DND-41 (cell line): ENCODE results near the gene WNT2.

Experiments used
- ATAC-seq: fragments of 200-7000 bp; cut with Tn5 transposase; 3 replicates; pipeline ENCODE4 v1.9.1; 2021; ENCODE audit warnings: low read depth; ENCODE audit not compliant: insufficient read depth
- DNase-seq: peaks from one replicate; pipeline ENCODE4 v3.0.0-alpha.2; 2020
- H2AFZ ChIP-seq: 2 replicates; pipeline ENCODE4 v1.6.0; 2012; ENCODE audit warnings: low read depth, low read length
- H3K27ac ChIP-seq: 2 replicates; pipeline ENCODE4 v1.5.1; 2012; ENCODE audit warnings: low read length, inconsistent platforms
- H3K27me3 ChIP-seq: fragments of 200-600 bp; sonication (generic); 2 replicates; pipeline ENCODE4 v1.6.0; 2012; ENCODE audit warnings: low read length, mild to moderate bottlenecking, inconsistent platforms; ENCODE audit not compliant: insufficient read depth, poor library complexity
- H3K36me3 ChIP-seq: 2 replicates; pipeline ENCODE4 v1.5.1; 2012; ENCODE audit warnings: low read length, inconsistent platforms; ENCODE audit not compliant: insufficient read depth
- H3K4me1 ChIP-seq: 2 replicates; pipeline ENCODE4 v1.5.1; 2012; ENCODE audit warnings: mild to moderate bottlenecking, low read length; ENCODE audit not compliant: insufficient read depth
- H3K4me2 ChIP-seq: 2 replicates; pipeline ENCODE4 v1.6.0; 2012; ENCODE audit warnings: mild to moderate bottlenecking, moderate library complexity, low read length, inconsistent platforms; ENCODE audit not compliant: insufficient read depth
- H3K4me3 ChIP-seq, 2 experiments: fragments of 200-600 bp in 1 of 2; shearing (Covaris generic) in 1 of 2; 2 replicates each; pipeline ENCODE4 v1.5.1; 2012 to 2016; ENCODE audit warnings: inconsistent platforms in 2 of 2, low read length in 2 of 2, mild to moderate bottlenecking in 2 of 2, low read depth in 1 of 2, moderate library complexity in 1 of 2
- H3K79me2 ChIP-seq: 2 replicates; pipeline ENCODE4 v1.6.0; 2012; ENCODE audit warnings: low read length, inconsistent platforms; ENCODE audit not compliant: insufficient read depth
- H3K9ac ChIP-seq: 2 replicates; pipeline ENCODE4 v1.6.0; 2012; ENCODE audit warnings: low read depth, mild to moderate bottlenecking, inconsistent platforms, low read length, moderate library complexity
- H3K9me3 ChIP-seq: 2 replicates; pipeline ENCODE4 v1.5.1; 2012; ENCODE audit warnings: low read length, moderate library complexity, mild to moderate bottlenecking, inconsistent platforms; ENCODE audit not compliant: insufficient read depth, severe bottlenecking
- H4K20me1 ChIP-seq: 2 replicates; pipeline ENCODE4 v1.6.0; 2012; ENCODE audit warnings: low read length; ENCODE audit not compliant: insufficient read depth
- EZH2 ChIP-seq: IDR thresholded peaks from 3 replicates; pipeline ENCODE4 v1.6.1; 2012; ENCODE audit warnings: borderline replicate concordance, low read depth, mild to moderate bottlenecking, moderate library complexity, low read length, inconsistent platforms; ENCODE audit not compliant: severe bottlenecking
- TF ChIP-seq, protein P1 (sequence below): IDR thresholded peaks from 2 replicates; pipeline ENCODE4 v1.5.1; 2012; ENCODE audit warnings: borderline replicate concordance, low read length, moderate library complexity, mild to moderate bottlenecking; ENCODE audit not compliant: poor library complexity, severe bottlenecking; ENCODE audit errors: extremely low read depth

WNT2 gene

DNA sequence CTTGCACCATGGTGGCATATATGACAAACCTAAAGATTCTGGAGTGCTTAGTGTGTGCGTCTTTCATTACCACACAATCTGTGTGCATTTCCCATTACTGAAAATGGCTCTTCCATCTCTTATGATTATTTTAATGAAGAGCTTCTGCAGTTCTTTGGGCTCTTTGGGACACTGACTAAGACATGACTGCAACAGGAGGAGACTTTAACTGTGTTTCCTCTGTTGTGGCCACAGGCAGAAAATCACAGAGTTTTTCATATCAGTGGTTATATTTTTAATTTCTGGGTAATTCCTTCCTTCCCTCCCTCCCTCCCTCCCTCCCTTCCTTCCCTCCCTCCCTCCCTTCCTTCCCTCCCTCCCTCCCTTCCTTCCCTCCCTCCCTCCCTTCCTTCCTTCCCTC, 58.1 kb downstream of the WNT2 start:
- Histone ChIP-seq H3K4me3 (no peak overlapping the region), H4K20me1 (no peaks in the 10 kb centered on the region), H3K9ac (no peak overlapping the region), H3K4me1 (no peaks in the 10 kb centered on the region), H3K9me3 (no peaks in the 10 kb centered on the region), H3K4me2 (no peak overlapping the region), H3K36me3 (no peaks in the 10 kb centered on the region), H3K27ac (no peak overlapping the region), H3K27me3 (no peaks in the 10 kb centered on the region), H3K79me2 (no peaks in the 10 kb centered on the region), H2AFZ (no peak overlapping the region)
- TF ChIP-seq, protein P1, sequence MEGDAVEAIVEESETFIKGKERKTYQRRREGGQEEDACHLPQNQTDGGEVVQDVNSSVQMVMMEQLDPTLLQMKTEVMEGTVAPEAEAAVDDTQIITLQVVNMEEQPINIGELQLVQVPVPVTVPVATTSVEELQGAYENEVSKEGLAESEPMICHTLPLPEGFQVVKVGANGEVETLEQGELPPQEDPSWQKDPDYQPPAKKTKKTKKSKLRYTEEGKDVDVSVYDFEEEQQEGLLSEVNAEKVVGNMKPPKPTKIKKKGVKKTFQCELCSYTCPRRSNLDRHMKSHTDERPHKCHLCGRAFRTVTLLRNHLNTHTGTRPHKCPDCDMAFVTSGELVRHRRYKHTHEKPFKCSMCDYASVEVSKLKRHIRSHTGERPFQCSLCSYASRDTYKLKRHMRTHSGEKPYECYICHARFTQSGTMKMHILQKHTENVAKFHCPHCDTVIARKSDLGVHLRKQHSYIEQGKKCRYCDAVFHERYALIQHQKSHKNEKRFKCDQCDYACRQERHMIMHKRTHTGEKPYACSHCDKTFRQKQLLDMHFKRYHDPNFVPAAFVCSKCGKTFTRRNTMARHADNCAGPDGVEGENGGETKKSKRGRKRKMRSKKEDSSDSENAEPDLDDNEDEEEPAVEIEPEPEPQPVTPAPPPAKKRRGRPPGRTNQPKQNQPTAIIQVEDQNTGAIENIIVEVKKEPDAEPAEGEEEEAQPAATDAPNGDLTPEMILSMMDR = no peak
- TF ChIP-seq EZH2 = no peak
- DNase-seq (no peak), ATAC-seq (no peak)

DNA sequence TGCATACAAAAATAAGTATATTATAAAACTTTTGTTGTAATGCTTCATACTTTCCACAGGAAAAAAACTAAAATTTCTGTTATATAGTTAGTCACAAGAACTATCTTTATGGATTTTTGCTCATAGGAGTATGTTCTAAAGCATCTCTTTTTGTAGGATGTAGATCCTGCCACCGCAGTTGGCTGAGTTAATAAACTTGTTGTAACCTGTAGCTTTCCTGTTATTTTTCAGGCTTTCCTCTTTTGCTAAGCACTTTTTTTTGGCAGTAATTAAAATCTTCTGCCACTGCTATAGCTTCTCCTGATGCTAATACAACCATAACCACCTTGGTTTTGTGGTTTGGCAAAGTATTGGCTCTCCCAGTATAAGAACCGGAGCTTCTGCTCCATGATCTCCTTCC, 60.3 kb downstream of the WNT2 start:
- Histone ChIP-seq H3K27me3 (no peaks in the 10 kb centered on the region), H3K9ac (no peak overlapping the region), H3K4me1 (no peaks in the 10 kb centered on the region), H2AFZ (no peak overlapping the region), H3K79me2 (no peaks in the 10 kb centered on the region), H4K20me1 (no peaks in the 10 kb centered on the region), H3K36me3 (no peaks in the 10 kb centered on the region), H3K9me3 (no peaks in the 10 kb centered on the region), H3K4me2 (no peak overlapping the region), H3K27ac (no peak overlapping the region), H3K4me3 (no peak overlapping the region)
- DNase-seq (no peak), ATAC-seq (no peak)
- TF ChIP-seq EZH2 = no peak
- TF ChIP-seq, protein P1 = no peak

DNA sequence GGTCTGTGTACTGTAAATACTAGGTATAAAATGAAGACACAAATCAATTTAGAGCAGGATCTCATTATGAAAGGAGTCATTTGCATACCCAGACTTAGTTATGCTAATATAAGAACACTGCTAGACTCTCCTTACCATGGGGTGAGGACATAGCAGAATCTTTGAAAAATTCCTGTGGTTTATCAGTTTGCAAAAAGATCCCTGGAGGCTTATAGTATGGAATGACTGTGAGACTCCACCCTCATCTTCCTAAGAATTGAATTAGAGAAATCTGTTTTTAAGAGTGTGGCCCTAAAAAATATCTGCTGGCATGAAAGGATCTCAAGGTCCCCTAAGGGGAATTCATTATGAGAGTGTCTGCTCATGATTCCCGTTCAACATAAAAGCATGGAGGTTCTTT, 63.2 kb downstream of the WNT2 start:
- H2AFZ ChIP-seq = no peak overlapping the region
- no peaks in the 10 kb centered on the region for H4K20me1 ChIP-seq
- H3K4me3 ChIP-seq = no peak overlapping the region
- H3K4me1 ChIP-seq = no peaks in the 10 kb centered on the region
- H3K79me2 ChIP-seq = no peaks in the 10 kb centered on the region
- H3K9ac ChIP-seq = no peak overlapping the region
- no peak for TF ChIP-seq EZH2
- TF ChIP-seq, protein P1 = no peak
- H3K4me2 ChIP-seq = no peak overlapping the region
- H3K36me3 ChIP-seq = no peaks in the 10 kb centered on the region
- H3K27me3 ChIP-seq = peaks cover 2% of the 10 kb centered on the region
- no peak for DNase-seq
- no peak overlapping the region for H3K27ac ChIP-seq
- no peaks in the 10 kb centered on the region for H3K9me3 ChIP-seq
- ATAC-seq = no peak

DNA sequence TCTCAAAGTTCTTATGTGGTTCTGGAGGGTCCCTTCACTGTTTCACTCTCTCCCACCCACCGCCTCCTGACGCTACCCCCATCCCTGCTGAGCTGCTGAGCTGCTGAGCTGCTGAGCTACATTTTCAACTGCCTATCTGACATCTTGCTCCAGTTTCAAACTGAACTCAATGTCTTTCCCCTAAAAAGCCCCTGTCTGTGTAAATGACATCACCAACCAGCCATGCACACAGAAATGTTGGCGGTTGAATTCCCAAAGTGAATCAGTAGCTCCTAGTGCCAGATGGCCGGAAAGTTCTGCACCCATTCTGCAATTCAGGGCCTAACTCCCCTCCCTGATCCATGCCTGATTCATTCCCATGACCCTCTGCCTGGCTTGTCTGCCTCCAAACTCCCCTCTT, 71.2 kb downstream of the WNT2 start:
- Histone ChIP-seq H2AFZ (no peak overlapping the region), H3K79me2 (no peaks in the 10 kb centered on the region), H3K27ac (no peak overlapping the region), H3K9ac (no peak overlapping the region), H4K20me1 (no peaks in the 10 kb centered on the region), H3K4me1 (no peaks in the 10 kb centered on the region), H3K27me3 (peaks cover 9% of the 10 kb centered on the region), H3K36me3 (no peaks in the 10 kb centered on the region), H3K9me3 (no peaks in the 10 kb centered on the region), H3K4me2 (no peak overlapping the region), H3K4me3 (no peak overlapping the region)
- ATAC-seq = no peak
- no peak for TF ChIP-seq EZH2
- DNase-seq = no peak
